Glomerular visceral epithelial cell (primary cell): ENCODE measurements around the gene UNC45B.
"Not testable (repeated sequence)": the region's sequence is repeated elsewhere in the genome, so short reads cannot be mapped to it uniquely, and the experiment has no call there.

ENCODE experiments used
- DNase-seq: peaks from one replicate; pipeline ENCODE4 v3.0.0-alpha.2; 2016; ENCODE audit errors: extremely low spot score

The UNC45B gene

GRCh38 chr17:35141681-35142466 lies 5.7 kb upstream of the UNC45B start, which contains the start of gene NLE1:
NLE1 (minus strand) TSS chr17:35142303; CDS start chr17:35142275, 28 bp downstream.
- peak; percentile 81 for DNase-seq

DNA sequence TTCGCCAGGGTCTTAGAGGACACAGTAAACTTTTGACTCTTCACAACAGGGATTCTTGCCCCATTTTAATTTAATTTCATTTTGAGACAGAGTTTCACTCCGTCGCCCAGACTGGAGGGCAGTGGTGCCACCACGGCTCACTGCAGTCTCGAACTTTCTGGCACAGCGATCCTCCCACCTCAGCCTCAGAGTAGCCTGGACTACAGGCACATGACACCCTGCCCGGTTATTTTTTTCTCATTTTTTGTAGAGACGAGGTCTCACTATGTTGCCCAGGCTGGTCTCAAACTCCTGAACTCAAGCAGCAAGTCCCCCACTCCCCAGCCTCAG lies 5.2 kb upstream of the UNC45B start:
- DNase-seq = no peak

DNA sequence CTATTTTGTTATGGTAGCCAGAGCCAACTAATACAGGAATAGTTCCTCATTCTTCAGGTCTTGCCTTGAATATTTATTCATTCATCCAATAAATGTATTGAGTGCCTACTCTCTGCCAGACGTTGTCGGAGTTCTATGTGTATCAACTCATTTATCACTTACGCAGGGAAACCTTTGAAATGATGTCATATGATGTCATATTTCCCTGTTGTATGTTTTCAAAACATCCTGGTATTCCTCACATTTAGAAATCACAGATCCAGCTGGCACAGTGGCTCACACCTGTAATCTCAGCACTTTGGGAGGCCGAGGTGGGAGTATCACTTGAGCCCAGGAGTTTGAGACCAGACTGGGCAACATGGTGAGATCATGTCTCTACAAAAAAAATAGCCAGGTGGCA lies 2.8 kb upstream of the UNC45B start:
- no peak for DNase-seq

DNA sequence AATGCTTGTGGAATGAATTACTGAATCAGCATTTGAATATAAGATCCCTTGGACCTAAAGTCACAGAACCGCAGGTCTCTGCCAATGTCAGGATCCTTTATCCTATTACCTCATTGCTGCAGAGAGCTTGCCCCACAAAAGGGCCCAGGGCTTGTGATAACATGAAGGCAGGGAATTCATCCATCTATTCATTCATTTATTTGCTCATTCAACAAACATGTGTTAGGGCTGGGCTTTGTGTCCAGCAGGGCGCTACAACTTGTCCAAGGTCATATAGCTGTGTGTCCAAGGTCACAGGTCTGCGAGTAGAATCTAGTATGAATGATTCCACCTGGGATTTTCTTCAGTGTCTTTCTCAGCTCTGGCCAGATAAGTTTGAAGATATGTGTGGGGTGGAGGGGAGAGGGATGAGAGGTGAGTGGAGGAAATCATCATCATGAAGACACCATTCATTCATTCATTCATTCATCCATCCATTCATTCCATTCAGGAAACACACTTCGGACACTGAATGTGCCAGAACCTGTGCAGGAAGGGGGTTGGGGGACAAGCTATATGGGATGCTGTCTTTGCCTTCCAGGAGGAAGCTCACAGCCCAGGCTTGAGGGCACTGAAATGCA lies 1.3 kb upstream of the UNC45B start:
- DNase-seq = no peak

GRCh38 chr17:35148144-35148543 lies 527 bp downstream of the UNC45B start:
- no peak for DNase-seq

- DNase-seq = no peak
These were observed 2.3 kb downstream of the UNC45B start for GRCh38 chr17:35149941-35150340.

GRCh38 chr17:35151080-35151479 lies 3.5 kb downstream of the UNC45B start:
- not testable (repeated sequence) for DNase-seq

- no peak for DNase-seq
These were observed 5.0 kb downstream of the UNC45B start for GRCh38 chr17:35152421-35153140.

GRCh38 chr17:35154196-35155165 lies 6.9 kb downstream of the UNC45B start:
- no peak for DNase-seq

DNA sequence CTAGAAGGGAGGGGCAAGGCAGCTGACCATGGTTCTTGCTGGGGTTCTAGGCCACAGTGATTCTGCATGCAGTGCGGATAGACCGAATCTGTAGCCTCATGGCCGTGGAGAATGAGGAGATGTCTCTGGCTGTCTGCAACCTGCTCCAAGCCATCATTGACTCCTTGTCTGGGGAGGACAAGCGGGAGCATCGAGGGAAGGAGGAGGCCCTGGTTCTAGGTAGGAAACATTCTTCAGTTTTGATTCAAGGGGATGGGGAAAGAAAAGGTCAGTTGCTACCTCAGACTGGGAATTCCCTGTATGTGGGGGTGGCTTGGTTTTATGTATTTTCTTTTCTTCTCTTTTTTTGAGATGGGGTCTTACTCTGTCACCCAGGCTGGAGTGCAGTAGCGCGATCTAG lies 7.6 kb downstream of the UNC45B start:
- no peak for DNase-seq

- no peak for DNase-seq
These were observed 12.3 kb downstream of the UNC45B start for GRCh38 chr17:35159940-35160339.

DNA sequence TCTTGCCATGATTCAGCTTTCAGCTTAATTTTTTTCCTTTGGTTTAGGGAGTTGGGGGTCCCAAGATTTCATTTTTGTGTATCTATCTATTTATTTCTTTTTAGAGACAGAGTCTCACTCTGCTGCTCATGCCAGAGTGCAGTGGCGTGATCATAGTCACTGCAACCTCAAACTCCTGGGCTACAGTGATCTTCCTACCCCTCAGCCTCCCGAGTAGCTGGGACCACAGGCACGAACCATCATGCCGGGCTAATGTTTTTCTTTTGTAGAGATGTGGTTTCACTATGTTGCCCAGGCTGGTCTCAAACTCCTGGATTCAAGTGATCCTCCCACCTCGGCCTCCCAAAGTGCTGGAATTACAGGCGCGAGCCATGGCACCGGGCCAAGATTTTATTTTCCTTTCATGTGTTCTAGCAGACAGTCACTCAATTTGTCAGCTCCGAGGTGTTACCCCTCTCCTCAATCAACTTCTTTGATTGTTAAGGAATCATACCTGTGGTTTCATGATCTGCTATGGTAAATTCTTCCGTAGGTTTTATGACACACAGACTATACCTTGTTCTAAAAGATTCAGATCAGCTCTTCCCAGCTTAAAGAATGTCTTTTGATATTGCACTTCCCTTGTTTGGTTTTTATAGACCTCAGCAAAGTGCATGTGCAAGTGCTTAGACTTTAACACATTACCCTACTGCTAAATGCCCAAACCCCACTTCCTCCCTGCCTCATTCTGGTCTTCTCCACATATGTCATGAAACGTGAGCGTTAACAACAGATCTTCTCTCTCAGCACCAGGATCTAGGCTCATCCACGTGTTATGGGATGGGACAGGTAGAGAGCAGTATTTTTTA lies 13.0 kb downstream of the UNC45B start:
- no peak for DNase-seq

DNA sequence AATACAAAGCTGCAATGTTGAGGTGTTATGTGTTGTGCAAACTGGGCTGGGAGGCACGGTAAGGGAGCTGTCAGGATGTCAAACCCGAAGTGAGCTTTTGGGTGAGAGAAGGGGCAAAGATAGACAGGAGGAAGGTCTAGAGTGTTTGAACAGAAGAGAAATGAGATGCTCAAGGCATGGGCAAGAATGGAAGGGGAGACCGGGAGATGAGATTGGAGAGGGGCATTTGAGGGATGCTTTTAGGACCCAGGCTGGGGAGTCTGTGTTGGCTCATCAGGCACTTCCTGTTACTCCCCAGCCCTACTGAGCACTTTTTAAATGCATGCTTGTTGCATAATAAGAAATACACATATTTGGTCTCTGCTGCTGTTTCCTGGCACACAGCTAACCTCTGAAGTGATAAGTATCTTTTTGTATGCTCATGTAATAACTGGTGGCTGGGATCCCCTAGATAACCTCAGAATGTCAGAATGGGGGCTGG lies 13.7 kb downstream of the UNC45B start:
- DNase-seq = no peak

DNA sequence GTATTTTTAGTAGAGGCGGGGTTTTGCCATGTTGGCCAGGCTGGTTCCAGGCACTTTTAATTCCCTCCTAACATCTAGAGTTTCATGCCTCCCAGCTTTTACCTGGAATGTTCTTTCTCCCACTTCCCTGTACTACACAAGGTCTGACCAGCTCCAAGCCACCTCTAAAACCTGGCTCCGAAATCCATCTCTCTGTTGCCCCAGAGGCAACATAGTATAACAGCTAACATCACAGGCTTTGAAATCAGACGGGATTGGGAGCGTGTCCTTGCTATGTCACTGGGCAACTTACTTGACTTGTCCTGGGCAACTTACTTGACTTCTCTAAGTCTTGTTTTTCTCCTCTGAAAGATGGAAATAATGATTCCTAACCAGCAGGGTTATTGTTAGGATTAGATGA lies 15.1 kb downstream of the UNC45B start:
- no peak for DNase-seq

DNA sequence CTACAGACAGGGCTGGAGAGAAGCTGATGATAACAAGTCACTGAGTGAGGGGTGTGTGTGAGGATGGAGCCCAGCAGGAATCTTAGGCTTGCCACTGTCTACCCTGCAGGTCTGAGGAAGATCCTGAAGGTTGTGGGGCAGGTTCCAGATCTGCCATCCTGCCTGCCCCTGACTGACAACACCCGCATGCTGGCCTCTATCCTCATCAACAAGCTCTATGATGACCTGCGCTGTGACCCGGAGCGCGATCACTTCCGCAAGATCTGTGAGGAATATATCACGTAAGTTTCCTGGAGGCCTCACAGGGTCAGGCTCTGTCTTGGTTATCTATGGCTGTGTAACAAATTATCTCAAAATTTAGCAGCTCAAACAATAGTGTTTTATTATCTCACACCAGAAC lies 16.3 kb downstream of the UNC45B start:
- DNase-seq = no peak

DNA sequence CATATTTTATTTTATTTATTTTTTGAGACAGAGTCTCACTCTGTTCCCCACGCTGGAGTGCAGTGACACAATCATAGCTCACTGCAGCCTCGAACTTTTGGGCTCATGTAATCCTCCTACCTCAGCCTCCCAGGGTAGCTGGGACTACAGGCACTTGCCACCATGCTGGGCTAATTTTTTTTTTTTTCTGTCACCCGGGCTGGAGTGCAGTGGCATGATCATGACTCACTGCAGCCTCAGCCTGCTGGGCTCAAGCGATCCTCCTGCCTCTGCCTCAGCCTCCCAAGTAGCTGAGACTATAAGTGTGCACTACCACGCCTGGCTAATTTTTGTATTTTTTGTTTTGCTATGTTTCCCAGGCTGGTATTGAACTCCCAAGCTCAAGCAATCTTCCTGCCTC lies 17.1 kb downstream of the UNC45B start:
- no peak for DNase-seq

GRCh38 chr17:35166526-35166925 lies 18.9 kb downstream of the UNC45B start:
- no peak for DNase-seq

DNA sequence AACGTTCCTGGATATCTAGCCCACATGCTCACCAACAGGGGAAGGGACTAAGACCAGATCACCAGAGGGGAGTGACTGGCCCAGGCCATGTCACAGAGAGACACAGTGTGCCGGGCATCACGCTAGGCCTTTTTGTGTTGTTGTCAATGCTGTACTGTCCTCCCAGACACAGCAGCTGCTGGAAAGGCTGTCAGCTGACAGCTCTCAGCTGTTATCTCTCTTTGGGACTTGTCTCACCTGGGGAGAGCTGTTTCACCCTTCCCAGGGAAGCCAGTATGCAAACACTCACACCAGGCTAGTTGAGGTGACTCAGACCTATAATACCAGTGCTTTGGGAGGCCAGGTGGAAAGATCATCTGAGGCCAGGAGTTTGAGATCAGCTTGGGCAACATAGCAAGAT lies 19.4 kb downstream of the UNC45B start:
- DNase-seq = no peak

DNA sequence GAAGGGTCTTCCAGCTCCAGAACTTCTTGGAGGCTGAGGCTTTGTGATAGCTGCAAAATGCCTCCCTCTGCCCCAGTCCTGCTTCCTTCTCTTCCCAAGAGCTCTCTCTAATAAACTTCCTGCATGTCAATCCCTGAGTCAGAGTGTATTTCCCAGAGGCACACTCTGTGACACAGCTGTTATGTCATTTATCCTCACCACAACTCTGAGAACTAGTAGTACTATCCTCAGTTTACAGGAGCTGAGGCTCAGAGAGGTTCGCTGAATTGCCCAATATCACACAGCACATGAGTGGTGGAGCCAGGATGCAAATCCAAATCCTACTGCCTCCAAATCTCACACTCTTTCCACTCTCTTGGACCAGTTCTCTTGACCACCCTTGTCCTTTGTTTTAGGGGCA lies 20.0 kb downstream of the UNC45B start:
- DNase-seq = no peak

DNA sequence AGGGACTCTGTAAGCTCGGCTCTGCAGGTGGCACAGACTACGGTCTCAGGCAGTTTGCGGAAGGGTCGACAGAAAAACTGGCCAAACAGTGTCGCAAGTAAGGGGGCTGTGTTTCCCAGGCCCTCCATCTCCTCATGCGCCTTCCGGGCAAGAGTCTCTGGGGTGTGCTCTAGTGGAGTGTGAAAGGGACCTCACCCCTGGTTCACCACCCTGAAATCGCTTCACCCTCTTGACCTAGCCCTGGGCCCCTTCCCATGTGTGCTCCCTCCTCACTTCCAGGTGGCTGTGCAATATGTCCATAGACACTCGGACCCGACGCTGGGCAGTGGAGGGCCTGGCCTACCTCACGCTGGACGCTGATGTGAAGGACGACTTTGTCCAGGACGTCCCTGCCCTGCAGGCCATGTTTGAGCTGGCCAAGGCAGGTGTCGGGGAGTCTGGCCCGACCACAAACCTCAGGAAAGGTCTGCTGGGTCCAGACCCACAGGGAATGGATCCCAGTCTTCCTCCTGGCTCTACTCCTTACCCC lies 22.3 kb downstream of the UNC45B start:
- DNase-seq = no peak
